GM12874 (cell line): ENCODE measurements around the gene VWA5B2.

Experiments
- CTCF ChIP-seq: IDR thresholded peaks from 2 replicates; pipeline ENCODE4 v1.5.1; 2011; ENCODE audit warnings: low read depth, mild to moderate bottlenecking, control low read depth, low read length, moderate library complexity; ENCODE audit not compliant: insufficient read depth

Gene VWA5B2

GRCh38 chr3:184239221-184239620, 9.8 kb downstream of the VWA5B2 start:
- TF ChIP-seq CTCF, result no peak

- TF ChIP-seq CTCF, result no peak
Observed at GRCh38 chr3:184239708-184240107, 10.3 kb downstream of the VWA5B2 start.

GRCh38 chr3:184240384-184241140, 11.2 kb downstream of the VWA5B2 start:
- TF ChIP-seq CTCF, result no peak

GRCh38 chr3:184241141-184241446, 11.7 kb downstream of the VWA5B2 start:
- TF ChIP-seq CTCF, result no peak

- TF ChIP-seq CTCF, result peak; percentile 38; the same call in 1 of the 2 replicates
Observed at GRCh38 chr3:184241447-184242296, 12.3 kb downstream of the VWA5B2 start.

- TF ChIP-seq CTCF, result no peak
Observed at GRCh38 chr3:184242297-184242685, 12.9 kb downstream of the VWA5B2 start.

- no peak for TF ChIP-seq CTCF
Observed at GRCh38 chr3:184248454-184249411, 19.3 kb downstream of the VWA5B2 start, which contains the start of gene ALG3. Gene ALG3, minus strand, starts transcription at chr3:184248962. Its CDS starts 22 bp downstream, at chr3:184248940.
